NCI-H2227 (cell line): ENCODE results near the gene MCC.

Experiments
- DNase-seq: peaks from one replicate; lab custom pipeline; 2025; ENCODE audit not compliant: unreplicated experiment; lab: John Stamatoyannopoulos, UW

MCC gene

GRCh38 chr5:113204525-113205161, 283.6 kb downstream of the MCC start:
- no peak for DNase-seq

DNA sequence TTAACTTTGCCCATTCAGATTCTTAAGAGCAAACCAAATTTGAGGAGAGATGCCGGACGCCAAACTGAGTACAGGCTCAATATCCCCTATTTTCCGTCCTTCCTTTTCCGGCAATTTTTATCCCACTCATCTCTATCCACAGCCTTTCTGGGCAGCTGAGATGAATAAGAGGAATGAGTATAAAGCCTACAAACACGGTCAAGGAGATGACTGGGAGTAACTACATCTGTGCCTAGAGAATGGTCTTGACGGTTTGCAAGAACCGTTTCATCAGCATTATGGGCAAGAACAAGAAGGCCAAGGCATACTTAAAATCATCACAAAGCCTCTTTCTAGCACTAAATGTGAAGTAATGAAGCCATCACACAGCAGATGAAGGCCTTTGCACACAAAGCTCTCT, 284.3 kb downstream of the MCC start:
- DNase-seq: no peak

- DNase-seq: no peak
Measured at GRCh38 chr5:113202746-113203716, 285.2 kb downstream of the MCC start.

DNA sequence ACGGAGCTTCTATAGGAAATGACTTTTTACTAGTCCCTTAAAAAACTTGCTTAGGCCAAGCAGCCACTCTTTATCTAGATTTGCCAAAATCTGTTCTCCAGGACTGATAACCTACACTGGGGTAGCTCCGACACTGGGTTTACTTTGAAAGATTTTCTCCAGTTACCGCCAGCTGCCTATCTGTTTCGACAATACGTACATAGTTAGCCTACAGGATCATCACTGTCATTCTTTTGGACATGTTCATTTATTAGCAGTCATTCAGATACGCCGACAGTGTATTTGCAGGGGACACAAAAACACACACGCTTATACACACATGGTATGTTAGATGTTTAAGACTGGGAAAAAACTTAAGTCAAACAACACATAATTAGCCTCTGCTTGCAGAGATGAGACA, 286.0 kb downstream of the MCC start:
- DNase-seq: no peak

GRCh38 chr5:113201715-113202114, 286.5 kb downstream of the MCC start:
- DNase-seq: no peak

- DNase-seq: no peak
Measured at GRCh38 chr5:113199122-113199905, 288.9 kb downstream of the MCC start.

GRCh38 chr5:113197456-113198200, 290.6 kb downstream of the MCC start:
- no peak for DNase-seq

GRCh38 chr5:113195771-113196170, 292.5 kb downstream of the MCC start:
- DNase-seq: no peak

- no peak for DNase-seq
Measured at GRCh38 chr5:113195251-113195650, 293.0 kb downstream of the MCC start.

DNA sequence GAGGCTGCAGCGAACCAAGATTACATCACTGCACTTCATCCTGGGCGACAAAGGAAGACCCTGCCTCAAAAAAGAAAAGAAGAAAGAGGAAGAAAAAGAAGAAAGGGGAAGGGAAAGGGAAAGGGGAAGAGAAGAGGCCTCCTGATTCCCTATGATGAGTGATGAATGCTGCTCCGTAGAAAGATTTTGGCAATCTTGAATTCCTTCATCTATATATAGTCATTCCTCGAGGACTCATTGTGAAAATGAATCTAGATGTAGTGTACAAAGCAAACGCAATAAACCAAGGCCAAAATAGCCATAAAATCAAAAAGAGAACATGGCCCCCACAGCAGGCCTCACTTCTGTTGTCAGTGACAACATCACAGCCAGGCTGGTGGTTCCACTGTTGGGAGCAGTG, 293.7 kb downstream of the MCC start:
- no peak for DNase-seq

- no peak for DNase-seq
Measured at GRCh38 chr5:113194125-113194524, 294.1 kb downstream of the MCC start.

- no peak for DNase-seq
Measured at GRCh38 chr5:113193311-113193978, 294.8 kb downstream of the MCC start.

DNA sequence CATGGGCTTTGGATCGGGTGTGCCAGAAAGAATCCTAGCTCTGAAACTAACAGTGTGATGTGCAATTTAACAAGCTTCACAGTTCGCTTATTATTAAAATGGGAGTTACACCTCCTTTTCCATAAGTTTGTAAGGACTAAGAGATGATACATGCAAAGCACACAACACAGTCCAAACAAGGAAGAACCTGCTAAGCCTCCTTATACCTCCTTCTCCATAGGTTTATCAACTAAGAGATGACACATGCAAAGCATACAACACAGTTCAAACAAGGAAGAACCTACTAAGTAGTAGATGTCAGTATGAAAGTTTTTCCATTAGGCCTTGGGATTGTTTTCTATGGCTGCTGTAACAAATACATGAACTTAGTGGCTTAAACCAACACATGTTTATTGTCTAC, 295.7 kb downstream of the MCC start:
- DNase-seq: no peak

- DNase-seq: no peak
Measured at GRCh38 chr5:113190347-113190746, 297.9 kb downstream of the MCC start.

DNA sequence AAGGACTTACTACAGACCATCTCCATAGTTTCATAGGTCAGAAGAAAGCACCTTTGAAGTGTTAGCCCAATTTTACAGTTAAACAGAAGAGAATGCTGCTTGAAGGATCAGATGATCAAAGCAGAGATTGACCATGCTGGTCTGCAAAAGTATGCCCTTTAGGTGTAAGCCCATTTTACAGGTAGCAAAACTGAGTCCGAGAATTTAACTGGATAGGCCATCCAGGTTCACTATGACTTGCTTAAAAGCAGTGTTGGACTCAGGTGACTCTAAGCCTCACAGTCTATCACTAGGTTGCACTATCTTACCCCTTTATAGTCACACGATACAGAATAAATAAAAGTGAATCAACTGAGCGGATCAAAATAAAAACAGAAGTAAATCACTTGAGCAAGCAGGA, 299.0 kb downstream of the MCC start:
- no peak for DNase-seq

- DNase-seq: no peak
Measured at GRCh38 chr5:113188436-113188835, 299.8 kb downstream of the MCC start.

DNA sequence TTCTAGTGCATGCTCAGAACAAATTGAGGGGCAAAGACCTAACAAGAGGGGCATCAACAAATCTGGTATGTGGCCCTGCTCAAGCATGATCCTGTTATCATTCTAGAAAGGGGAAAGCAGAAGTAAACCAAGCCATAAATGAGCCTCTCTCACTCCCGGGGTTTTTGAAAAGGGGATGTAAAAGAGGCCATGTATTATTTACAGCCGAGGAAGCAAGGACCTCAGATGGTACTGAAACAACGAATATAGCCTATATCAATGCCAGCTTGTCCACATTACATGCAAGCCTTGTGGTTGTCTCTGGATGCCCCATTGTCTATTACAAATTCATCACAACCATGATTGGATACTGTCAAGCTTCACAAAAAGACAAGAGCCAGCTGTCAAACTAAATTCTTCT, 300.3 kb downstream of the MCC start:
- no peak for DNase-seq

DNA sequence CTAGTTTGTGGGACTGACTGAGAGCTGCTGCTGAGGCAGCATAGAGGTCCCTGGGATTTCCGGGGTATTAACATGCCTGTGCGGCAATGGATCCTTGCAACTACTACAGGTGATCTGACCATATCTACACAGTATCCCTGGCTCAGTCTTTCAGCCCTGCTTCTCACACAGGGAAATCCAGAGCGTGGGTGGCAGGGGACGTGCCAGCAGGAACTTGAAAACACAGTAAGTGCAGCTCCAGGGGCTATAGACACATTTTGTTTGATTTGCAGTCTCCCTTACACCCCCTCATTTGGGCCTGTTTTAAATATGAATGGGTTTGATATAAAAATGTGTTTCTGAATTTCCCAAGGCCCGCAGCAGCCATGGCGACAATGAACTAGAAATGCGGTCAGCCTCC, 302.2 kb downstream of the MCC start:
- DNase-seq: no peak

GRCh38 chr5:113183694-113184093, 304.6 kb downstream of the MCC start:
- no peak for DNase-seq

GRCh38 chr5:113182658-113183344, 305.5 kb downstream of the MCC start:
- DNase-seq: peak; percentile 22
